Measurements from ENCODE around the gene DEPDC1B.

GRCh38 chr5:60705144-60705543 is 5.2 kb upstream of the DEPDC1B start:
- TF ChIP-seq, protein P1, sequence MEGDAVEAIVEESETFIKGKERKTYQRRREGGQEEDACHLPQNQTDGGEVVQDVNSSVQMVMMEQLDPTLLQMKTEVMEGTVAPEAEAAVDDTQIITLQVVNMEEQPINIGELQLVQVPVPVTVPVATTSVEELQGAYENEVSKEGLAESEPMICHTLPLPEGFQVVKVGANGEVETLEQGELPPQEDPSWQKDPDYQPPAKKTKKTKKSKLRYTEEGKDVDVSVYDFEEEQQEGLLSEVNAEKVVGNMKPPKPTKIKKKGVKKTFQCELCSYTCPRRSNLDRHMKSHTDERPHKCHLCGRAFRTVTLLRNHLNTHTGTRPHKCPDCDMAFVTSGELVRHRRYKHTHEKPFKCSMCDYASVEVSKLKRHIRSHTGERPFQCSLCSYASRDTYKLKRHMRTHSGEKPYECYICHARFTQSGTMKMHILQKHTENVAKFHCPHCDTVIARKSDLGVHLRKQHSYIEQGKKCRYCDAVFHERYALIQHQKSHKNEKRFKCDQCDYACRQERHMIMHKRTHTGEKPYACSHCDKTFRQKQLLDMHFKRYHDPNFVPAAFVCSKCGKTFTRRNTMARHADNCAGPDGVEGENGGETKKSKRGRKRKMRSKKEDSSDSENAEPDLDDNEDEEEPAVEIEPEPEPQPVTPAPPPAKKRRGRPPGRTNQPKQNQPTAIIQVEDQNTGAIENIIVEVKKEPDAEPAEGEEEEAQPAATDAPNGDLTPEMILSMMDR (conservative IDR thresholded peaks at IDR 0.05) = no peak
- no peak for TF ChIP-seq EZH2 (IDR thresholded peaks at IDR 0.05; ENCODE audit: low read depth)
